ENCODE results near the gene CHRNB4.

The CHRNB4 gene

DNA sequence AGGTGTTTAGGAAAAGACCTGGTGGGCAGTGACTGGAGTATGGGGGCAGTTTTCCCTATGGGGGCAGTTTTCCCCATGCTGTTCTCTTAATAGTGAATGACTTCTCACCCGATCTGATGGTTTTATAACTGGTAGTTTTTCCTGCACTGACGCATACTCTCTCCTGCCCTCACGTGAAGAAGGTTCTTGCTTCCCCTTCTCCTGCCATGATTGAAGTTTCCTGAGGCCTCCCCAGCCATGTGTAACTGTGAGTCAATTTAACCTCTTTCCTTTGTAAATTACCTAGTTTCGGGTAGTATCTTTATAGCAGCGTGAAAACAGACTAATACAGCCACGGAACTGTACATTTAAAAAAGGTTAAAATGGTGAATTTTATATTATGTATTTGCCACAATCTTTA is 25.0 kb upstream of the CHRNB4 start:
- no peak for TF ChIP-seq REST (IDR thresholded peaks at IDR 0.05; ENCODE audit: insufficient replicate concordance, low read depth)
- no peak for TF ChIP-seq SPI1 (IDR thresholded peaks at IDR 0.05; ENCODE audit: borderline replicate concordance, low read depth)
- no peak for TF ChIP-seq GABPA (IDR thresholded peaks at IDR 0.05; ENCODE audit: low read depth)
- TF ChIP-seq CTCF (IDR thresholded peaks at IDR 0.05; ENCODE audit: insufficient read depth, low read length) = no peak
- TF ChIP-seq POLR2AphosphoS5 (IDR thresholded peaks at IDR 0.05; ENCODE audit: low read depth) = no peak
- Histone ChIP-seq H3K27ac (replicated peaks) (no peak overlapping the region), H3K4me3 (replicated peaks; ENCODE audit: insufficient read depth, low read length) (no peak overlapping the region), H3K27me3 (ENCODE audit: insufficient read depth, poor library complexity, severe bottlenecking) (no peaks in the 10 kb centered on the region)
- DNase-seq (ENCODE audit: low read depth in 1 of 2, low spot score in 1 of 2) = no peak

- no peaks in the 10 kb centered on the region for H3K27me3 ChIP-seq (ENCODE audit: insufficient read depth, poor library complexity, severe bottlenecking)
- H3K4me3 ChIP-seq (replicated peaks; ENCODE audit: insufficient read depth, low read length) = no peak overlapping the region
- DNase-seq (ENCODE audit: low read depth in 1 of 2, low spot score in 1 of 2) = no peak
- H3K27ac ChIP-seq (replicated peaks) = no peak overlapping the region
- no peak for TF ChIP-seq REST (IDR thresholded peaks at IDR 0.05; ENCODE audit: insufficient replicate concordance, low read depth)
- TF ChIP-seq CTCF (IDR thresholded peaks at IDR 0.05; ENCODE audit: insufficient read depth, low read length) = no peak
These were observed 22.7 kb upstream of the CHRNB4 start for GRCh38 chr15:78663703-78664102.

- no peak overlapping the region for H3K4me3 ChIP-seq (replicated peaks; ENCODE audit: insufficient read depth, low read length)
- no peaks in the 10 kb centered on the region for H3K27me3 ChIP-seq (ENCODE audit: insufficient read depth, poor library complexity, severe bottlenecking)
- TF ChIP-seq REST (IDR thresholded peaks at IDR 0.05; ENCODE audit: insufficient replicate concordance, low read depth) = no peak
- no peak for TF ChIP-seq SPI1 (IDR thresholded peaks at IDR 0.05; ENCODE audit: borderline replicate concordance, low read depth)
- no peak for TF ChIP-seq GABPA (IDR thresholded peaks at IDR 0.05; ENCODE audit: low read depth)
- no peak for TF ChIP-seq POLR2AphosphoS5 (IDR thresholded peaks at IDR 0.05; ENCODE audit: low read depth)
- DNase-seq (ENCODE audit: low read depth in 1 of 2, low spot score in 1 of 2) = no peak
- no peak overlapping the region for H3K27ac ChIP-seq (replicated peaks)
These were observed 21.0 kb upstream of the CHRNB4 start for GRCh38 chr15:78662028-78662427.

- DNase-seq (ENCODE audit: low read depth in 1 of 2, low spot score in 1 of 2) = no peak
- H3K27ac ChIP-seq (replicated peaks) = no peak overlapping the region
- no peak overlapping the region for H3K4me3 ChIP-seq (replicated peaks; ENCODE audit: insufficient read depth, low read length)
- TF ChIP-seq CTCF (IDR thresholded peaks at IDR 0.05; ENCODE audit: insufficient read depth, low read length) = no peak
- TF ChIP-seq GABPA (IDR thresholded peaks at IDR 0.05; ENCODE audit: low read depth) = no peak
- TF ChIP-seq SPI1 (IDR thresholded peaks at IDR 0.05; ENCODE audit: borderline replicate concordance, low read depth) = no peak
- no peak for TF ChIP-seq REST (IDR thresholded peaks at IDR 0.05; ENCODE audit: insufficient replicate concordance, low read depth)
- no peak for TF ChIP-seq POLR2AphosphoS5 (IDR thresholded peaks at IDR 0.05; ENCODE audit: low read depth)
- H3K27me3 ChIP-seq (ENCODE audit: insufficient read depth, poor library complexity, severe bottlenecking) = no peaks in the 10 kb centered on the region
These were observed 20.0 kb upstream of the CHRNB4 start for GRCh38 chr15:78661001-78661400.
